HG02763 (cell line): ENCODE results near the gene FCGR3B.
"Not testable (repeated sequence)": the region's sequence is repeated elsewhere in the genome, so short reads cannot be mapped to it uniquely, and the experiment has no call there.

Experiments used
- ATAC-seq: cut with Tn5 transposase; IDR thresholded peaks from one replicate; pipeline ENCODE4 v1.9.1; 2021; ENCODE audit warnings: mild to moderate bottlenecking, moderate library complexity; ENCODE audit not compliant: unreplicated experiment

The FCGR3B gene

GRCh38 chr1:161606541-161607336 lies 24.2 kb downstream of the FCGR3B start:
- not testable (repeated sequence) for ATAC-seq

DNA sequence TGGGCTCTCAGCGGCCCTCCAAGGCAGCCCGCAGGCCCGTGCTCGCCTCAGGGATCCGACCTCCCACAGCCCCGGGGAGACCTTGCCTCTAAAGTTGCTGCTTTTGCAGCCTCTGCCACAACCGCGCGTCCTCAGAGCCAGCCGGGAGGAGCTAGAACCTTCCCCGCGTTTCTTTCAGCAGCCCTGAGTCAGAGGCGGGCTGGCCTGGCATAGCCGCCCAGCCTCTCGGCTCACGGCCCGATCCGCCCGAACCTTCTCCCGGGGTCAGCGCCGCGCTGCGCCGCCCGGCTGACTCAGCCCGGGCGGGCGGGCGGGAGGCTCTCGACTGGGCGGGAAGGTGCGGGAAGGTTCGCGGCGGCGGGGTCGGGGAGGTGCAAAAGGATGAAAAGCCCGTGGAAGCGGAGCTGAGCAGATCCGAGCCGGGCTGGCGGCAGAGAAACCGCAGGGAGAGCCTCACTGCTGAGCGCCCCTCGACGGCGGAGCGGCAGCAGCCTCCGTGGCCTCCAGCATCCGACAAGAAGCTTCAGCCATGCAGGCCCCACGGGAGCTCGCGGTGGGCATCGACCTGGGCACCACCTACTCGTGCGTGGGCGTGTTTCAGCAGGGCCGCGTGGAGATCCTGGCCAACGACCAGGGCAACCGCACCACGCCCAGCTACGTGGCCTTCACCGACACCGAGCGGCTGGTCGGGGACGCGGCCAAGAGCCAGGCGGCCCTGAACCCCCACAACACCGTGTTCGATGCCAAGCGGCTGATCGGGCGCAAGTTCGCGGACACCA lies 25.0 kb downstream of the FCGR3B start:
- ATAC-seq = not testable (repeated sequence)

DNA sequence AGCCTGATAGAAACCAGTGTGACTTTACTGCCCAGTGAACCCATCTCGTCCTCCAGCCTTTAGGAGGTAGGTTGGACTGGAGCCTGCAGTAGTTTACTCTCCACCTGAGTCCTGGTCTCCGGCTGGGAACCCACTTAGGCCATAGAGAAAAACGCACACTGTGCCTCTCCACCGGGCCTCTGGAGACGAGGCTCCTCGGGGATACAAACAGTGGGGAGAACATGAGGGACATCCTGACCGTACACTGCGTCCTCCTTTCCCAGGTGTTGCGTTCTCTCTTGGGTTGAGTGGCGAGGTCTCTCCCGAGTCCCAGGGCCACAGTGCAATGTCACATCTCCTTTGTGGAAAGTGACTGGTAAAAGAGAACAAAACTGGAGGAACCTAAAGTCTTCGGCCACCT lies 26.0 kb downstream of the FCGR3B start:
- not testable (repeated sequence) for ATAC-seq

- not testable (repeated sequence) for ATAC-seq
These were observed 33.9 kb downstream of the FCGR3B start for GRCh38 chr1:161597077-161597476.

DNA sequence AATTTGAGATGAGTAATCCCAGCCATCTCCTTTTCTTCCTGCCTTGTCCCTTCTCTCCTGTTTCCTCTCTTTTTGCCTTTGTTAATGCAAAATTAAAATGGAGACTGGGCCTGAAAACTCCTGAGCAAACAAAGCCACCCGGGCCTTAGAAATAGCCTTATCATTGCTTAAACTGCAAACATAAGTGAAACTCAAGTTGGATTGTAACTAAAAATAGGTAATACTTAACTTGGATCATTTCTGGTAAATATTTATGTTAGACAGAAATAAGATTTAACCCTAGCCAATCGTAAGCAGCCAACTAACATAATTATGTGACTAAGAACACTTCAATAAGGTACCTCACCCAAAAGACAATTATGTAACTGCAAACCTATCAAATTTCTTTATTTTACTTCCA lies 35.4 kb downstream of the FCGR3B start:
- not testable (repeated sequence) for ATAC-seq

- ATAC-seq = not testable (repeated sequence)
These were observed 35.8 kb downstream of the FCGR3B start for GRCh38 chr1:161595173-161595572.

DNA sequence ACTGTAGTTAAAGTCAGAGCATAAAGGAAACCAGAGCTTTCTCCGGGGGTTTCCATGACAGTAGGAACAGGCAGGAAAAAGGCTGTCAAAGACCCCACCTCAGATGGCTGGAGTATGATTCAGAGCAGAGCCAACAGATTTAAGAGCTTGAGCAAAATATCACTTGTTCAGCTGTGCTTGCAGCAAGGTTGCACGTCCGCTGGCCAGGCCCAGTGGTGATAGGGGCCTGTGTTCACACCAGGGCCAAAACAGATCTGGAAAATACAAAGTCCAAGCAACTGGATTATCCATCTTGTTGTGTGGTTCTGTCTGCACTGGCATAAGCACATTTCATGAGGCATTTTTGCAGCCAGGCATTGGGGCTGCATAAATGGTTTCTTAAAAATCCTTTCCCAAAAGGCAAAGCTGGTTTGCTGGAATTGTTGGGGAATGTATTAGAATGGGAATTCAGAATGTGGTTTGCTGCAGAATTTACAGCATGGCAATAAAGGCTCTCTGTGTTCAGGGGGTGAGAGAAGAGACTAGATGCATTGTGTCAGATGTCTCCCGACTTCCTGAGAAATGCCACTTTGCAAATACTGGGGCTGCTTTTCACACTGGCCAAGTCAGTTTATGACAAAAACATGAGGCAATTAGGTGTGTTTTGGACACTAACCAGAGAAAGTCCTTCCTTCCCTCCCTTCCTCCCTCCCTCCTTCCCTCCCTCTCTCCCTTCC lies 36.5 kb downstream of the FCGR3B start:
- not testable (repeated sequence) for ATAC-seq

DNA sequence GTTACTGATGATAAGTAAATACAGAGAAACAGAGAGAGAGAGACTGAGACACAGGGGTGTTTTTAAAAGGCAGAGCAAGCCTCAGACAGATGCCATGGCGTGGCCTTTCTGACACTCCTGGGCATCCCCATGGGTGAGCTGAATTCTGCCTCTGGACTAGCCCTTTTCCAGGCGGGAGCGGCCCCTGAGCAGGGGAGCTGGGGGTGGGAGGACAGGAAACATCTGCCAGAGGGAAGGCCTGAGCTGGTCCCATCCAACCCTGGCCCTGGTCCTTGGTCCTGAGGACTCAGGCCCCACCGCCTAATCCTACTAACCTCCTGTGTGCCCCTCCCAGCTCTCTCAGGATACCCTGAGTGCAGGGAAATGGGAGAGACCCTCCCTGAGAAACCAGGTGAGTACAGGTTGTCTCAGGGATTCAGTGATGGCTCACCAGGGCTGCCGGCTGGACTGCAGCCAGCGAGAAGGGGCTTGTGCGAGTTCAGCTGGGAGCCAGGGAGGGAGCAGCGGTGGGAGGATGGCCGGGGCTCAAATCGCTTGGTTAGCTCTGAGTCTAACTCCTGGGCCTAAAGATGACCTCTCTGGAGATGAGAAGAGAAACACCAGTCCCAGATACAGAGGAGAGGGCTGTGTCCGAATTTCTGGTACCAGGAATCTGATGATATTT lies 37.8 kb downstream of the FCGR3B start:
- ATAC-seq = not testable (repeated sequence)

DNA sequence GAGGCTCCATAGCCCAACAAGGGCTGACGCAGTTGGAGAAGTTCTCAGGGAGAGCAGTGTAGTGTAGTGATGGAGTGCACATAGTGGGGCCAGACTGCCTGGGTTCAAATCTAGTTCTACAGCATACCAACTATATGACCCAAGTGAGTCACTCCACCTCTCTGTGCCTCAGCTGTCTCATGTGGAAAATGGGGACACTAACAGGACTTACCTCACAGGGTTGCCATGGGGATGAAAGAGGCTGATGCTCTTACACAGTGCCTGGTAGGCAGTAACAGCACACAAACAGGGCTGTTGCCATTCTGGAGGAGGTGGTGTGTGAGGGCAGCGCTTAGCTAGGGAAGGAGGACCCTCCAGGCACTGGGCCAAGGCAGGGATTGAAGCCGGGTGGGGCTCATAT lies 38.4 kb downstream of the FCGR3B start:
- not testable (repeated sequence) for ATAC-seq

DNA sequence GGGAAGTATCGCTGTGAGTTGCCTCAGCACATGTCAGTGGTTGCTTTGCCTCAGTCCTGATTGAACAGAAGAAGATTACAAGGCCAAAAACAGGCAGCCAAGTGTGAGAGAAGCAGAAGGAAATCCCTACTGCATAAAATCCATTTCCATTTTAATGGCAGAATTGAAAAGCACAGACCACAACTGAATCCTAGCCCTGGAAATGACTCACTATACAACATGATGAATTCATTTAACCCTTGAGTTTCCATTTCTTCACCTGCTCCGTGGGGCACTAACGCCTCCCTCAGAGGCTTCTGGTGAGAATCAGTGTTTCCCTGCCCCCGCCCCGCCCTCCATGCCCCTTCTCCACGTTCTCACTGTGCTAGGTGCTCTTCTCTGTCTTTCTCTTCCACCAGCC lies 41.1 kb downstream of the FCGR3B start:
- not testable (repeated sequence) for ATAC-seq

DNA sequence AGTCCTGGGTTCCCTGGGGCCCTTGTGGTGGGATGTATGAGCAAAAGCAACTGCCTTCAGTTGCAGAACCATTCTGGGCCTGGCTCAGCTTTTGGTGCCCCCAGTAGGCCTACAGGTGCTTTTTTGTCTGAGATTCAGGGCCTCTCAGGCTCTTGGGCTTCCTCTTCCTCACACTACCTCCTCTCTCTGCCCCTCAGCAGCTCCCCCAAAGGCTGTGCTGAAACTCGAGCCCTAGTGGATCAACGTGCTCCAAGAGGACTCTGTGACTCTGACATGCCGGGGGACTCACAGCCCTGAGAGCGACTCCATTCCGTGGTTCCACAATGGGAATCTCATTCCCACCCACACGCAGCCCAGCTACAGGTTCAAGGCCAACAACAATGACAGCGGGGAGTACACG lies 41.6 kb downstream of the FCGR3B start:
- ATAC-seq = not testable (repeated sequence)

DNA sequence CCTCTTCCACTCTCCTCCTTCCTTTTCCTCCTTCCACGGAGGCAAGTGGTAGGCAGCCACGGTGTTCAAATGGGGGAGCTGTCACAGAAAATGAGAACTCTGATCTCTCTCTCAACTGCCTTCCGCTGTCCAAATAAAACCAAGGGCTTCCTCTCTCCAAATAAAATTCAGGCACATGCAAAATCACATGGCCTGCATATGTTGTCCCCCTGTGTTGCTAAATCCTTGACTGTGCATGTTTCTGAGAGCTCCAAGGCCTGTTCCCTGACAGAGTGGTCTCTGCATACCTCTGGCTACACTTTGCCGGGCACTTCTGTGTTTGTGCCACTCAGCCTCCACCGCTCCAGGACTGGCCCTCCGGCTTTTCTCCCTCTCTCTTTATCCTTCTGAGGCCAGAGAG lies 42.4 kb downstream of the FCGR3B start:
- not testable (repeated sequence) for ATAC-seq

DNA sequence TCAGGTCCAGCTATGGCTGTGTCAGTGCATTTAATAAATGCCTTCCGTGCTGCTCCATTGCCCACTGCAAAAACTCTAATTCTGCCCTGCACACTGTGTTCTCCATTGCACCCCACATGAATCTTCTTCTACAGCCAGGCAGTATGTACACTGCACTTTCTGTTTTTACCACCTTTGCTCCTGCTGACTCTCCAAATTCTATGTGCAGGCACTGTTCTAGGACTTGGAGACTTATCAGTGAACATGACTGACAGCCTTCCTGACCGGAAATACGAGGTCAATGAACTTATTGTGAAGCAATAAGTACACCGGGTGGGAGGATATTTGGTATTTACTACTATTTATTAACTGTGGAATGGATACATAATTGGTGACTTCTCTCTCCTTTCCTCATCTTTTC lies 48.1 kb downstream of the FCGR3B start:
- not testable (repeated sequence) for ATAC-seq

DNA sequence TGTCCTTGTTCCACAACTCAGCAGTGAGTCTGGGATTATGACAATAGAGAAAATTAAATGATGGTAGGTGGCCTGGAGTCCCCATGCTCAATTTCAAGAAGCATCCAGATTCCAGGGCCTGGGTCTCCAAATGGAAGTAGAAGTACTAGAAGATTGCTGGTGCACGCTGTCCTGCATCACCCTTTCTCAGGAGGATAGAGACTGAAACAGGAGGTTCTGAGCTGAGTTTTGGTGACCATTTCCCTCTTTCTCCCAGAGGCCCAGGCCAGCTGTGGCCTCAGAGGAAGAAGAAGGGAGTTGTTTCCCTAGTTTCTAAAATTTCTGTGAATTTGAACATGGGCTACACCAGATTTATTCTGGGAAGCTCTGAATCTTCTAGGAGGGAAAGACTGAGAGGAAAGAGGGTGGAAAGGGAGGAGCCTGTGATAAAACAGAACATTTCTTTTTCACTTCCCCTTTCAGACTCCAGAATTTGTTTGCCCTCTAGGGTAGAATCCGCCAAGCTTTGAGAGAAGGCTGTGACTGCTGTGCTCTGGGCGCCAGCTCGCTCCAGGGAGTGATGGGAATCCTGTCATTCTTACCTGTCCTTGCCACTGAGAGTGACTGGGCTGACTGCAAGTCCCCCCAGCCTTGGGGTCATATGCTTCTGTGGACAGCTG lies 50.0 kb downstream of the FCGR3B start:
- not testable (repeated sequence) for ATAC-seq

- ATAC-seq = not testable (repeated sequence)
These were observed 51.0 kb downstream of the FCGR3B start for GRCh38 chr1:161579856-161580507.

- ATAC-seq = not testable (repeated sequence)
These were observed 54.3 kb downstream of the FCGR3B start for GRCh38 chr1:161576676-161577075.
